Measurements from ENCODE around the gene HNRNPA0.

HNRNPA0 gene

DNA sequence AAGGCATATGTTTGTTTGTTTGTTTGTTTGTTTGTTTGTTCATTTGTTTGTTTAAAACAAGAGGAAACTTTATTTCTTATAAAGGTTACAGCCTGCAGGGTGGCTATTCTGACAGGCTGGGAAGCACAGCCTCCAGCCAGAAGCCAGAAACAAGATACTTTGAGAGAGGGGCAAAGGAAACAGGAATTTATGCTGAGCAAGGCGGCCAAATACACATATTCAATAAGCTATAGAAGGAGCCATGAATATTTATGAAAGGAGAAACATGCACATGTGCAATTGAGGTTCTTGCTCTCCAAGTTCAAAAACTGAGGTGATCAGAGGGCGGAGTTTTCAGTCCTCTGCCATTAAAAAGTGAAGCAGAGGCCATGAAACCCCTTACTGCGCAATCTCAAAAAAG is 37.8 kb downstream of the HNRNPA0 start:
- no peak for DNase-seq

DNA sequence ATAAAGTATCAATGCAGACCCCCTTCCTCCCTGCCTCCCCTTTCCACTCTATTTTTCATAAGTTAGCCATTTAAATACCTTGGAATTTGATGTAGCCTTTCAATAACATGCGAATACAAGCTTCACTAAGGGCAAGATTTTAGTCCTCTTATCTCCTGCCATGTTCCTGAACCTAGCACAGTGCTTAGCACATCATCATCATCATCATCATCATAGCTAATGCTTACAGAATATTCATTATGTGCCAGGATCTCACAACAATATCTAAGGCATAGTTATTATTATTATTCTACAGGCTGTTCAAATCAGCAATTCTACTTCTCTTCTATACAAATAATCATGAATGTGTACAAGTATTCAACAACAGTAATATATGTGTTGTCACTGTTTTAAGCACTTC is 38.7 kb downstream of the HNRNPA0 start:
- DNase-seq: no peak

GRCh38 chr5:137714946-137715345 is 39.2 kb downstream of the HNRNPA0 start:
- no peak for DNase-seq

GRCh38 chr5:137714494-137714893 is 39.7 kb downstream of the HNRNPA0 start:
- no peak for DNase-seq

DNA sequence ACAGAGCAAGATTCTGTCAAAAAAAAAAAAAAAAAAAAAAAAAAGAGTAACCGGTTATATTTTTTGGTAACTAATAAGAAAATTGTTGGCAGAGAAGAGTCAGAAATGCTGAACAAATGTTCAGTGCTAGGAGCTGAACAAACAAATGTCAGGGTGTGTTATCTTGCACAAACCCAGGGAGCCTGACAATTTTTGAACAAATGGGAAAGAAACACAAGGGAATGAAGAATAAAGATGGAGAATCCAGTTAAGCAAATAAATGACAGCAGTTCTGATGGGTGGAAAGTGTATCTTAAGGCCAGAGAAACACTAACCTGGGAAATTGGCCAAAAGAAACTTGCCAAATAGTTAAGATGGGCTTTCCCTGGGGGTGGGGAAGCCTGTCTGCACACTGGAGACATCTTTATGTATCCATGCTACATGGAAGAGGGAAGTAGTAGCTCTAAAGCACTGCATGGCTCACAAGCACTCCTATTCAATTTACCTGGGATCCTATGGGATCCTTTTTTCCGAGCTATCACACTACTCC is 42.0 kb downstream of the HNRNPA0 start:
- no peak for DNase-seq

GRCh38 chr5:137710086-137710485 is 44.1 kb downstream of the HNRNPA0 start:
- DNase-seq: no peak

- no peak for DNase-seq
Observed at GRCh38 chr5:137708796-137709559, 45.2 kb downstream of the HNRNPA0 start.

GRCh38 chr5:137708062-137708461 is 46.1 kb downstream of the HNRNPA0 start:
- no peak for DNase-seq

- no peak for DNase-seq
Observed at GRCh38 chr5:137706841-137707240, 47.3 kb downstream of the HNRNPA0 start.

- DNase-seq: no peak
Observed at GRCh38 chr5:137705106-137705505, 49.1 kb downstream of the HNRNPA0 start.

GRCh38 chr5:137703565-137703964 is 50.6 kb downstream of the HNRNPA0 start:
- no peak for DNase-seq

DNA sequence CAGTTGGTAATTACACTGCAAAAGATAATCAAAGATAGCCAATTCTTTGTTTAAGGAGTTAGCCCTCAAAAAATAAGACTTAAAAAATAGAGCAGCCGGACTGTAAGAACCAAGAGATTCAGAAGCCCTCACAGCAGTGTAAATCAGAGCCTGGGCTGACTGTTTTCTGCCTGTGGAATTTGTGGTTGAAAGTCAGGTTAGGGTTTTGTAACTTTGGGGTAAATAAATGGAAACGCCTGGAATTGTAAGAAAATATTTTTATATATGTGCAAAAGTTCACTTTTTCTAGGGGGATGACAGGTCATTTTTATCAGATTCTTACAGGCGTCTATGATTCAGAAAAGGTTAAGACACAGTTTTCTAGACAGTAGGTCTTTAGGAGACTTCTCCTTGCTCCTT is 53.9 kb downstream of the HNRNPA0 start:
- DNase-seq: no peak

DNA sequence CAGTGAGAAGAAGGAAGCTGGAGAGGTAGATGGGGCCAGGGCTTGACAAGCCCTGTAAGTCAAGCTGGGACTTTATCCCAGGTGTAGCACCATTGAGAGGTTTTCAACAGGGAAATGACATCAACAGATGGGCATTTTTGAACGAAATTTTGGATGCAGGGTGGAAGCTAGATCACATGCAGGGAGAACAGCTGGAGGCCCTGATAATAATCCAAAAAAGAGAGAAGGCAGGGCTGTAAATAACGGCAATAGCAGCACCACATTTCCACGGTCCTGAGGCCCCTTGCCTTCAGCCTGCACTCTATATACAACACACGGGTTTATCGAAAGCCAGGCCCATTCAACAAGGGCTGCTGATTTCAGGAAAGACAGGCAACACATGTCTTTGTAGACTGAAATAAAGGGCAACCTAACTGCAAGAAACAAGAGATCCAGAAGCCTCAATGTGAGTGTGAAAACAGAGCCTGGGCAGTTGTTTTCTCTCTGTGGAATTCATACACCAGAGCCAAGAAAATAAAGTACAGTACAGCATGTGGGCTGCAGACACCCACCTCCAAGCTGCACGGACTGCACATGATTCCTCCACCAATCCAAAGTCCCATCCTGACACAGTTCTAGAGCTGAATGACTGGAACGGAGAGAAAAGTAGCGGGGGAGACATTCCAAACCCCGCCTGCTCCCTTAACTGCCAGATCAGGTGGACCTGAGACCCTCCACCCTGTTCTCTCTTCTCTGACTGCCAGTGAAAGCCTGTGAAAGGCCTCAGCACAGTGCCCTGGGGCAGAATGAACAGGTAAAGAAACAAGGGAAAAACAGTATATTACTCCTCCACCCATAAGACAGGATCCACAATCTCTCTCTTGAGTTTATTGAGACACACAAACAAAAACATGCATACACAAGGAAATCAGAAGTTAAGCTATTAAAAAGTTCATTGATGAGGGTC is 54.6 kb downstream of the HNRNPA0 start:
- DNase-seq: no peak

- peak; percentile 13 to 31 for DNase-seq
Observed at GRCh38 chr5:137696481-137696880, 57.7 kb downstream of the HNRNPA0 start.

DNA sequence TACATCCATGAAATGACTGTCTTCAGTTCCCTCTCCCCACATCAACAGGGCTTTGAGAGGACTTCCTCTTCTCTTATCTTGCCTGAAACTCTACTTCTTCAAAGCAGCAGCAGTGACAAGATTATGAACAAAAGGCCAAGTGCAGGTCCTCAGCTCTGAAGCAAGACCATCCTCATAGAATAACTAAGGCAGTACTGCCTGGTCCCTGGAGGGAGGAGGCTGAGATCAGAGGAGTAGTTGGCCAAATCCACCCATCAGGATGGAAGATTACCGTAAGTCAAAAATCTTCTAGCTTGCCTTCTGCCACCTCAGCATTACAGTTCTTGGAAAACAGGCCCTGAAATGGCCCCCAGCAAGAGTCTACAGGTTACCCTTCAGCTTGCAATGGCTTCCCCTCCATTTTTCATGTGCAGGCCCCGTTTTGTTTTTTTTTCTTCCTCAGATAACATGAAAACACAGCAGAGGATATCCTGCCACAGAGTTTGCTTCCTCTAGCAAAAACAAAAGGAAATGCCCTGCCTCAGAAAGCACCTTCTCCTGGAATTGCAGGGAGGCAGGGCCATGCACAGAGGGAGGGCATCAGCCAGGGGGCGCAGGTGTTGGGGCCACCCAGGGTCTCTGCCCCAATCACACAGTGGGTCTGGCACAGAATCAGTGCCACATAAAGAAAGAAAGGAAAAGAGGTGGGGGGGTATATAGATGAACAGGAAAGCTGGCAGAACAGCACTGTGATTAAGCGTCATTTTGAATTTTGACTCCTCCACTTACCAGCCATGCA is 58.3 kb downstream of the HNRNPA0 start:
- DNase-seq: no peak

All from stimulated activated CD4-positive, alpha-beta T cell treated with anti-CD3 and anti-CD28 coated beads, Interleukin-2, amount 100 ng/mL, for 48 hours (primary cell).